Left lung (tissue), 10 donors: ENCODE measurements around the gene ANXA9. TPM values are rescaled to one million over a fixed set of nuclear protein-coding genes. Genes with fewer than 3 reads are reported as not detected.

ENCODE experiments used
- ATAC-seq: fragments of 200-7000 bp; cut with Tn5 transposase; one replicate; pipeline ENCODE4 v1.9.1; 2020; ENCODE audit warnings: moderate library complexity
- DNase-seq, 4 donors: peaks; one replicate each; pipeline ENCODE4 v3.0.0-alpha.2; 2013 to 2020
- H3K27ac ChIP-seq, 2 donors: fragments of 200-600 bp; sonication (generic) in 1 of 2; one replicate each; pipeline versions ENCODE4 v1.5.0 to v1.8.0; 2020 to 2021
- H3K27me3 ChIP-seq, 2 donors: fragments of 200-600 bp; sonication (generic) in 1 of 2; one replicate each; pipeline versions ENCODE4 v1.5.0 to v1.8.0; 2020 to 2021
- H3K36me3 ChIP-seq, 2 donors: fragments of 200-600 bp; sonication (generic) in 1 of 2; one replicate each; pipeline versions ENCODE4 v1.5.0 to v1.8.0; 2020 to 2021
- H3K4me1 ChIP-seq, 2 donors: fragments of 200-600 bp; one replicate each; pipeline ENCODE4 v1.8.0; 2021
- H3K4me3 ChIP-seq, 2 donors: fragments of 200-600 bp; sonication (generic) in 1 of 2; one replicate each; pipeline versions ENCODE4 v1.5.0 to v1.8.0; 2020 to 2021; ENCODE audit warnings: mild to moderate bottlenecking in 1 of 2
- H3K9me3 ChIP-seq, 2 donors: fragments of 200-600 bp; sonication (generic) in 1 of 2; one replicate each; pipeline versions ENCODE4 v1.5.0 to v1.8.0; 2020 to 2021
- intact Hi-C, 2 donors: fragments of 100-400 bp; cut with DNase I; formaldehyde crosslinking; loops; one replicate each; pipeline versions ENCODE4 v1.11.2 to v1.14.2; 2022
- polyA plus RNA-seq, 6 donors: library from polyadenylated mRNA; unstranded; fragments of 120-200 nt; gene quantifications; one replicate each; pipeline ENCODE4 v1.2.1, GENCODE V29; 2013; ENCODE audit not compliant: insufficient read length in 6 of 6
- total RNA-seq, 2 donors: library from RNA; stranded (reverse); fragmentation: NEBNext Ultra II Directional; extraction: Animal tissue kit (Norgen Biotek cat#: 25700); gene quantifications; one replicate each; pipeline ENCODE4 v1.2.1, GENCODE V29; 2021
- TF ChIP-seq, protein P1 (sequence below), 2 donors: fragments of 200-600 bp; sonication (generic) in 1 of 2; IDR thresholded peaks; one replicate each; pipeline versions ENCODE4 v1.5.0 to v1.8.0; 2021; ENCODE audit warnings: antibody characterized with exemption in 2 of 2
- donor health status: DM: no; HTN: yes; CAD: no.
- donor health status: DM: no; HTN: no; CAD: no.

Gene ANXA9
- total and polyA plus RNA-seq, 8 donors, result 1.1 to 11.1 (median 10.1) TPM

- DNase-seq (no peak), ATAC-seq (no peak)
- peaks cover 0 to 71% of the 10 kb centered on the region in 2 donors for H3K36me3 ChIP-seq
- TF ChIP-seq, protein P1, sequence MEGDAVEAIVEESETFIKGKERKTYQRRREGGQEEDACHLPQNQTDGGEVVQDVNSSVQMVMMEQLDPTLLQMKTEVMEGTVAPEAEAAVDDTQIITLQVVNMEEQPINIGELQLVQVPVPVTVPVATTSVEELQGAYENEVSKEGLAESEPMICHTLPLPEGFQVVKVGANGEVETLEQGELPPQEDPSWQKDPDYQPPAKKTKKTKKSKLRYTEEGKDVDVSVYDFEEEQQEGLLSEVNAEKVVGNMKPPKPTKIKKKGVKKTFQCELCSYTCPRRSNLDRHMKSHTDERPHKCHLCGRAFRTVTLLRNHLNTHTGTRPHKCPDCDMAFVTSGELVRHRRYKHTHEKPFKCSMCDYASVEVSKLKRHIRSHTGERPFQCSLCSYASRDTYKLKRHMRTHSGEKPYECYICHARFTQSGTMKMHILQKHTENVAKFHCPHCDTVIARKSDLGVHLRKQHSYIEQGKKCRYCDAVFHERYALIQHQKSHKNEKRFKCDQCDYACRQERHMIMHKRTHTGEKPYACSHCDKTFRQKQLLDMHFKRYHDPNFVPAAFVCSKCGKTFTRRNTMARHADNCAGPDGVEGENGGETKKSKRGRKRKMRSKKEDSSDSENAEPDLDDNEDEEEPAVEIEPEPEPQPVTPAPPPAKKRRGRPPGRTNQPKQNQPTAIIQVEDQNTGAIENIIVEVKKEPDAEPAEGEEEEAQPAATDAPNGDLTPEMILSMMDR (IDR thresholded peaks at IDR 0.05), result no peak
- no peak overlapping the region for H3K4me3 ChIP-seq
- H3K9me3 ChIP-seq, result no peaks in the 10 kb centered on the region
- H3K27me3 ChIP-seq, result no peaks in the 10 kb centered on the region
- H3K27ac ChIP-seq, result no peak overlapping the region
- intact Hi-C loops, result no loop called here
- no peaks in the 10 kb centered on the region for H3K4me1 ChIP-seq
Observed at GRCh38 chr1:151032164-151032563, 50.1 kb downstream of the ANXA9 start.

GRCh38 chr1:151035167-151035566 is 53.1 kb downstream of the ANXA9 start:
- no peak for ATAC-seq

DNA sequence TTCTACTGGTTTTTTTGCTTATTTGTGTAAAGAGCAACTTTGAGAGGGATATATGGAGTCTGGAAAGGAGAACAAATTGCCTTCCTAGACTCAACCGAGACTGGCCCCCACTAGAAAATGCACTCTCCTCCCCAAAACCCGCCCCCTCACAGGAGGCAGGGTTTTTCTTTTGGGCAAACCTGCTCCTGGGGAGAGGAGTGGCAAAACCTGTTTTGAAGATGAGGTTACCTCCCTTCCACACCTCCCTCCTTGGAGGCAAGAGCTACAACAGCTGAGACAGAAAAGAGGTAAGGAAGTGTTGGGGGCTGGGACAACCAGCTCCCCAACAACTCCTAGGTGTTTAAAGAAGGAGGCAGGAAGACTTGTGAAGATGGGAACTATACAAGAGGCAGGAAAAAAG is 54.3 kb downstream of the ANXA9 start, which contains the start of gene BNIPL:
BNIPL (plus strand) TSS at position 231 of the 400 bp plus-strand sequence; CDS start at position 371, 140 bp downstream.
- intact Hi-C loops, result no loop called here
- ATAC-seq (peak; percentile 86), DNase-seq (peak in 1 of 4 donors; percentile 58)
- no peaks in the 10 kb centered on the region for H3K27me3 ChIP-seq
- TF ChIP-seq, protein P1 (IDR thresholded peaks at IDR 0.05), result no peak
- peaks cover 0 to 31% of the 10 kb centered on the region in 2 donors for H3K36me3 ChIP-seq
- no peaks in the 10 kb centered on the region for H3K4me1 ChIP-seq
- no peak within 1 kb of the TSS for H3K27ac ChIP-seq
- no peak within 1 kb of the TSS for H3K4me3 ChIP-seq
- no peaks in the 10 kb centered on the region for H3K9me3 ChIP-seq

More at GRCh38 chr1:151035167-151035566, 53.1 kb downstream of the ANXA9 start:
- no peak overlapping the region for H3K4me3 ChIP-seq
- no peaks in the 10 kb centered on the region for H3K27me3 ChIP-seq
- no peaks in the 10 kb centered on the region for H3K9me3 ChIP-seq
- H3K36me3 ChIP-seq, result peaks cover 0 to 42% of the 10 kb centered on the region in 2 donors
- no peaks in the 10 kb centered on the region for H3K4me1 ChIP-seq
- TF ChIP-seq, protein P1 (IDR thresholded peaks at IDR 0.05), result no peak
- DNase-seq, result no peak
- H3K27ac ChIP-seq, result no peak overlapping the region
- intact Hi-C loops, result no loop called here

DNA sequence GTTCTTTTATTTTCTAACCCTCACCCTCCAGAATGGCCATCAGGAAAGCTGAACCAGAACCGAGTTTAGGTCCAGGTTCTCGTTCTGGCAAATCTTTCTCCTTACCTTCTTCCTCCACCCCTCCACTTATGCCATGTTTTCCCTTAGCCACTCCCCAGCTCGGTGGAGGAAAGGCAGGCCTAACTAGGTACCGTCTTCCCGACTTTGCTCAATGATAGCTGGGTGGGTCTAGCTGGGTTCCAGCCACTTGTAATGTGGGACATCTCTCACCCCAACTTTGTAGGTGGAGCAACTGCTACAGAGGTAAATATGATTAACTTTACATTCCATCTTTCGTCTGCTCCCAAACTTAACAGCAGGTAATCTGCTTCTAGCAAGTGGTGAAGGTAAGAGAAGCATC is 54.9 kb downstream of the ANXA9 start:
- TF ChIP-seq, protein P1 (IDR thresholded peaks at IDR 0.05), result no peak
- Histone ChIP-seq H3K4me3 (no peak overlapping the region), H3K36me3 (peaks cover 0 to 24% of the 10 kb centered on the region in 2 donors), H3K4me1 (no peaks in the 10 kb centered on the region), H3K9me3 (no peaks in the 10 kb centered on the region), H3K27me3 (no peaks in the 10 kb centered on the region), H3K27ac (no peak overlapping the region)
- no peak for DNase-seq
- intact Hi-C loops, result no loop called here
- peak; percentile 47 for ATAC-seq

GRCh38 chr1:151039521-151039920 is 57.4 kb downstream of the ANXA9 start:
- intact Hi-C loops, result no loop called here
- Histone ChIP-seq H3K36me3 (peaks cover 0 to 13% of the 10 kb centered on the region in 2 donors), H3K4me3 (no peak overlapping the region), H3K27me3 (no peaks in the 10 kb centered on the region), H3K27ac (no peak overlapping the region), H3K4me1 (no peaks in the 10 kb centered on the region), H3K9me3 (no peaks in the 10 kb centered on the region)
- ATAC-seq, result no peak
- TF ChIP-seq, protein P1 (IDR thresholded peaks at IDR 0.05), result no peak
- no peak for DNase-seq
